Vagina (tissue), 2 donors: Measurements from ENCODE around the gene RGPD6.
"Not testable (repeated sequence)": the region's sequence is repeated elsewhere in the genome, so short reads cannot be mapped to it uniquely, and the experiment has no call there.

Experiments
- POLR2A ChIP-seq, 2 donors: fragments of 450-650 bp; IDR thresholded peaks; one replicate each; pipeline ENCODE4 v1.6.1; 2017; ENCODE audit warnings: antibody characterized with exemption in 2 of 2, mild to moderate bottlenecking in 2 of 2, moderate library complexity in 2 of 2
- POLR2AphosphoS5 ChIP-seq, 2 donors: sonication (generic); formaldehyde crosslinking; IDR thresholded peaks; one replicate each; pipeline ENCODE4 v1.9.0; 2017; ENCODE audit warnings: antibody characterized with exemption in 2 of 2, mild to moderate bottlenecking in 2 of 2, low read depth in 1 of 2; ENCODE audit not compliant: insufficient read depth in 1 of 2
- TF ChIP-seq, protein P1 (sequence below), 3 experiments: fragments of 450-650 bp in 2 of 3; fragments of 200-600 bp in 1 of 3; sonication (generic) in 1 of 3; IDR thresholded peaks; one replicate each; pipeline ENCODE4 v1.5.1; 2017 to 2019; ENCODE audit warnings: antibody characterized with exemption in 3 of 3, mild to moderate bottlenecking in 2 of 3, moderate library complexity in 2 of 3

DNA sequence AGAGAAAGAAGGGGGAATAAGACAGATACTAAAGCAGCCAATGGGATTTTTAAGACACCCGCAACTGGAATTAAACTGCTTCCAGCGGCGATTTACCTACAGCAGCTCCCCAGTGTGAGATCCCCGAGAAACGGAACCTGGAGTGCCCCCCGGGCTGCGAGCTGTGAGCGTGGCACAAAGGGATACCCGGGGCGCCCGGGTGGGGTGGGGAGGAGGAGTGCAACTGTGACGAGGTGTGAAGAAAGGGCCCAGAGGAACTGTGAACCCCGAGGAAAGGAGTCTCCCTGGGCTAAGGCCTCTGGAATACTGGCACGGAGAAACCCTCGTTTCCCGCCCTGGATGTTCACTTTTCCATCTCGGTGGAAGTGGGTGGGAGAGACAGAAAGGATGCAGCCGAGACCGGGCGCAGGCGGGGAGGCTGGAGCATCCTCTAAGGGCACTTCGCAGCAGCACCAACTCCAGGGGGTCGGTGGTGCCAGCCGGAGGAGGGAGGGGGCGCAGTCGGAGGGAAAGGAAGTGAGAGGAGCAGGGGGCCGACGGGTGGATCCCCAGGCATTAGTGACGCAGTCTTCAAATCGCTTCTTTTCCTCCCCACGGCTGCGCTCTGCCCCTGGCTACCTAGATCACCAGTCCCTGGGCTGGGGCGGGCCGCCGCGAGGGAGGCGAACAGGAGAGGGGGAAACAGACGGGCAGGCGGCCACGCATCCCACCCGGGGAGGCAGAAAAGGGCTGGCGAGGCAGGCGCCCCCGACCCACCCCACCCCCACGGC, 33.0 kb upstream of the RGPD6 start:
- TF ChIP-seq POLR2A (IDR thresholded peaks at IDR 0.05); POLR2AphosphoS5 (IDR thresholded peaks at IDR 0.05; ENCODE audit: insufficient read depth in 1 of 2, low read depth in 1 of 2): not testable (repeated sequence)
- TF ChIP-seq, protein P1, sequence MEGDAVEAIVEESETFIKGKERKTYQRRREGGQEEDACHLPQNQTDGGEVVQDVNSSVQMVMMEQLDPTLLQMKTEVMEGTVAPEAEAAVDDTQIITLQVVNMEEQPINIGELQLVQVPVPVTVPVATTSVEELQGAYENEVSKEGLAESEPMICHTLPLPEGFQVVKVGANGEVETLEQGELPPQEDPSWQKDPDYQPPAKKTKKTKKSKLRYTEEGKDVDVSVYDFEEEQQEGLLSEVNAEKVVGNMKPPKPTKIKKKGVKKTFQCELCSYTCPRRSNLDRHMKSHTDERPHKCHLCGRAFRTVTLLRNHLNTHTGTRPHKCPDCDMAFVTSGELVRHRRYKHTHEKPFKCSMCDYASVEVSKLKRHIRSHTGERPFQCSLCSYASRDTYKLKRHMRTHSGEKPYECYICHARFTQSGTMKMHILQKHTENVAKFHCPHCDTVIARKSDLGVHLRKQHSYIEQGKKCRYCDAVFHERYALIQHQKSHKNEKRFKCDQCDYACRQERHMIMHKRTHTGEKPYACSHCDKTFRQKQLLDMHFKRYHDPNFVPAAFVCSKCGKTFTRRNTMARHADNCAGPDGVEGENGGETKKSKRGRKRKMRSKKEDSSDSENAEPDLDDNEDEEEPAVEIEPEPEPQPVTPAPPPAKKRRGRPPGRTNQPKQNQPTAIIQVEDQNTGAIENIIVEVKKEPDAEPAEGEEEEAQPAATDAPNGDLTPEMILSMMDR (IDR thresholded peaks at IDR 0.05) = not testable (repeated sequence)
